Stomach (tissue), 9 donors: ENCODE data around the gene ATF7. TPM values are rescaled to one million over a fixed set of nuclear protein-coding genes. Genes with fewer than 3 reads are reported as not detected.
"Not testable (repeated sequence)": the region's sequence is repeated elsewhere in the genome, so short reads cannot be mapped to it uniquely, and the experiment has no call there.

Source experiments
- DNase-seq, 2 donors: peaks; one replicate each; pipeline versions ENCODE4 v3.0.0 to v3.0.0-alpha.2; 2013 to 2019
- H3K27ac ChIP-seq, 5 donors: fragments of 200-600 bp in 4 of 5; sonication (generic) in 4 of 5; one replicate each; pipeline ENCODE4 v1.5.1; 2013 to 2019; ENCODE audit warnings: mild to moderate bottlenecking in 1 of 5, moderate library complexity in 1 of 5
- H3K27me3 ChIP-seq, 3 donors: fragments of 200-600 bp; sonication (generic); one replicate each; pipeline ENCODE4 v1.5.1; 2017 to 2019; ENCODE audit warnings: mixed run types in 1 of 3
- H3K36me3 ChIP-seq, 4 donors: fragments of 200-600 bp; sonication (generic); 1 replicate in 3 of 4; 2 replicates in 1 of 4; pipeline ENCODE4 v1.5.1; 2016 to 2019
- H3K4me1 ChIP-seq, 4 donors: fragments of 200-600 bp; sonication (generic); one replicate each; pipeline ENCODE4 v1.5.1; 2016 to 2019
- H3K4me3 ChIP-seq, 4 donors: fragments of 200-600 bp; sonication (generic) in 3 of 4; one replicate each; pipeline ENCODE4 v1.5.1; 2016 to 2019; ENCODE audit warnings: mild to moderate bottlenecking in 1 of 4
- H3K9me3 ChIP-seq, 4 donors: fragments of 200-600 bp; sonication (generic); one replicate each; pipeline ENCODE4 v1.5.1; 2016 to 2019
- CTCF ChIP-seq, 7 experiments: fragments of 450-650 bp in 4 of 7; fragments of 200-600 bp in 3 of 7; sonication (generic) in 3 of 7; IDR thresholded peaks; one replicate each; pipeline ENCODE4 v1.5.1; 2016 to 2019; ENCODE audit warnings: antibody characterized with exemption in 7 of 7, control low read depth in 2 of 7, mild to moderate bottlenecking in 1 of 7
- EP300 ChIP-seq: sonication (generic); formaldehyde crosslinking; IDR thresholded peaks from one replicate; pipeline ENCODE4 v1.6.1; 2017; ENCODE audit warnings: antibody characterized with exemption
- POLR2A ChIP-seq, 4 donors: fragments of 450-650 bp; IDR thresholded peaks; one replicate each; pipeline ENCODE4 v1.6.1; 2016; ENCODE audit warnings: antibody characterized with exemption in 4 of 4, control low read depth in 2 of 4, mild to moderate bottlenecking in 1 of 4, moderate library complexity in 1 of 4
- POLR2AphosphoS5 ChIP-seq, 3 donors: sonication (generic); formaldehyde crosslinking; IDR thresholded peaks; one replicate each; pipeline ENCODE4 v1.6.1; 2016; ENCODE audit warnings: antibody characterized with exemption in 3 of 3
- WGBS, 5 donors: extraction: QIAGEN DNeasy Blood & Tissue Kit in 3 of 5; methylation state at CpG; one replicate each; pipeline versions ENCODE4 v1.1.5 to v1.1.7; 2013 to 2018; 5-methylcytosine and 5-hydroxymethylcytosine counted together
- intact Hi-C: fragments of 100-400 bp; cut with DNase I; formaldehyde crosslinking; loops from one replicate; pipeline ENCODE4 v1.15.1; 2023; ENCODE audit warnings: low total_unique reads
- polyA plus RNA-seq, 3 donors: library from polyadenylated mRNA; stranded (reverse); fragments of 200-250 nt; gene quantifications; one replicate each; pipeline ENCODE4 v1.2.3, GENCODE V29; 2013
- total RNA-seq, 5 donors: library from RNA; depleted of rRNA; stranded (reverse); fragments of >200 nt; gene quantifications; one replicate each; pipeline versions ENCODE4 v1.1.0 to v1.2.3, GENCODE V29; 2014 to 2016
- donor health status: healthy with polysubstance abuse.
- donor health status: Bipolar disorder and iron deficiency.
- donor health status: healthy.

ATF7 gene
- total and polyA plus RNA-seq, 8 donors, result 9.0 to 93.4 (median 16.3) TPM

DNA sequence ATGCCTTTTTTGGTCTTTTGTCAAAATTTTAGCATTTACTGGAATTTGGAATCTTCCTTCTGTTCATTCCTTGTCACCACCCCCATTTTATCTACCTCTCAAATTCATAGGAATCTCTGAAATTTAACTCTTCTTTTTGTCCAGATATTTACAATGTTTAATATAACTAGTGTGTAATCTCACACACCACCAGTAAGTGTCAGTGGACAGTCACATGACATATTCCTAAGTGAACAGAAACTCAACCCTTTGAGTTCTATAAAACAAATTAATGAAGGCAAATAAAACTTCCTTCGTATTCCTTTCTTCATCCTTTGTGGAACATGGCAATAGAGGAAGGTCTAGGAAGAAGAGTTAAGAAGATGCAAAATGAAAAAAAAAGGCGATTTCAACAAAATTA, 26.6 kb downstream of the ATF7 start:
- 77 to 87% (median 83%) methylated on average over 2 of the region's 2 CpGs for WGBS, 5 donors
- no peak for DNase-seq
- H3K36me3 ChIP-seq, result peaks cover 0 to 23% (median 12%) of the 10 kb centered on the region in 4 donors
- no peaks in the 10 kb centered on the region for H3K27me3 ChIP-seq
- no peak overlapping the region for H3K27ac ChIP-seq
- peaks cover 4 to 70% (median 44%) of the 10 kb centered on the region in 4 donors for H3K4me1 ChIP-seq
- no peaks in the 10 kb centered on the region for H3K9me3 ChIP-seq
- intact Hi-C loops, result no loop called here
- H3K4me3 ChIP-seq, result no peak overlapping the region
- TF ChIP-seq CTCF (IDR thresholded peaks at IDR 0.05), result no peak
- TF ChIP-seq POLR2AphosphoS5 (IDR thresholded peaks at IDR 0.05), result no peak
- no peak for TF ChIP-seq EP300
- TF ChIP-seq POLR2A (IDR thresholded peaks at IDR 0.05), result no peak

- H3K27ac ChIP-seq, DNase-seq, H3K9me3 ChIP-seq, H3K27me3 ChIP-seq, H3K4me3 ChIP-seq, intact Hi-C loops: not testable (repeated sequence)
- 94 to 100% (median 97%) methylated on average over 2 of the region's 2 CpGs for WGBS, 5 donors
- H3K4me1 ChIP-seq, result peaks cover 4 to 64% (median 40%) of the 10 kb centered on the region in 4 donors
- peaks cover 0 to 23% (median 12%) of the 10 kb centered on the region in 4 donors for H3K36me3 ChIP-seq
Observed at GRCh38 chr12:53598971-53599370, 27.2 kb downstream of the ATF7 start.

DNA sequence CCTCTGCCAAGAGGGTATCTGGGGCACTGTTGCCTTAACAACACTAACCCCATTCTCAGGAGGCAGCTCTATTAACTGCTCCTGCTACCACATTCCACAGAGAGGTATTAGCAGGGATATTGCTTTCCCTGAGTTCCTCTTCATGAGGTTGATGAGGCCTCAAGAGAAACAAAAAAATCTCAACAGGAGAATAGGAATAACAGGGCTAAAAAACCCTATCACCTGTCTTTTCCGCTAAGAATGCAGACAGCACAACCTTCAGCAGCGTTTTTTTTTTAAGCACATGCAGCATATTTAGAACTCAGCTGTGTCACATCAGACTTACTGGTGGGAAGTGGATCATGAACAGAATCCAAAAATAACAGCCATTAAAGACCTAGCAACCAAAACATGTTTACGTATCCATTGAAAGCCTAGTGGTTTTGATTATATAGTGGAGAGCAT, 29.2 kb downstream of the ATF7 start:
- WGBS, 5 donors, result 40 to 63% (median 57%) methylated on average over 3 of the region's 3 CpGs
- H3K9me3 ChIP-seq, result no peaks in the 10 kb centered on the region
- intact Hi-C loops, result no loop called here
- peak in 1 of 2 donors; percentile 75 for DNase-seq
- TF ChIP-seq POLR2AphosphoS5 (IDR thresholded peaks at IDR 0.05) (peak in 1 of 3 donors; percentile 27), POLR2A (IDR thresholded peaks at IDR 0.05) (no peak)
- peaks cover 1 to 61% (median 36%) of the 10 kb centered on the region in 4 donors for H3K4me1 ChIP-seq
- no peaks in the 10 kb centered on the region for H3K27me3 ChIP-seq
- H3K36me3 ChIP-seq, result peaks cover 0 to 23% (median 14%) of the 10 kb centered on the region in 4 donors
- peak overlapping the region in 1 of 5 donors; percentile 30 for H3K27ac ChIP-seq
- no peak overlapping the region for H3K4me3 ChIP-seq

DNA sequence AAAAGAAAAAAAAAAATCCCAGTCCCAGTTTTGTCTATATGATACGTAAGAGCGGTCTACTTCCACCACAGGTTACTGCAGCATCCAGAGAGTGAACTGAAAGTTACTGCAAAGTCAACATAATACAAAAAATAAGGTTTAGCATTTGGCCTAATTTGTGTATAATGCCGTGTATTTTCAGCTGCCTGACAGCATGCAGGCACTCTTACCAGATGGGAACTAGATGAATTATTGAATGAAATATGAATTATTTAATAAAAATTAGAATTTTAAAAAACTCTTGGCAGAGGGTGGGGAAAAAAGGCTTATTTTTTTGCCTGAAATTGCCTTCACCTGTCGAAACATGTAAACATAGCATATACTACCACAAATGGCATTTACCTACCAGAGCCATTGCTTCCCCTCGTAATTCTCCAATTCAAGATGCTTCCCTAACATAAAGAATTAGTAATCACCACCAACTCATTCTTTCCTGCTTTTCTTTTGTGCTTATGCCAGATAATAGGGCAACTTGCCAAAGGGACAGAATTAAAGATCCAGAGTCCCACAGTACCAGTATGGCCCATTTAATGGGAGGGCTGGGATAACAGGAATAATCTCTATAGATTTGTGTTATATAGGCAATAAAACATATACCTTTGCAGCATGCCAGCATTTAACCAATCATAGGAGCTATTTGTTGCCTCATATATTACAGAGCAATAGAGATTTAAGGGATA, 31.1 kb downstream of the ATF7 start:
- no peak overlapping the region for H3K27ac ChIP-seq
- H3K27me3 ChIP-seq, result no peaks in the 10 kb centered on the region
- H3K9me3 ChIP-seq, result no peaks in the 10 kb centered on the region
- no peak for TF ChIP-seq EP300
- TF ChIP-seq POLR2A (IDR thresholded peaks at IDR 0.05), result no peak
- TF ChIP-seq POLR2AphosphoS5 (IDR thresholded peaks at IDR 0.05), result no peak
- no peak for TF ChIP-seq CTCF (IDR thresholded peaks at IDR 0.05)
- peaks cover 4 to 66% (median 43%) of the 10 kb centered on the region in 4 donors for H3K4me1 ChIP-seq
- WGBS, 5 donors, result 85 to 90% (median 87%) methylated on average over 5 of the region's 5 CpGs
- no peak overlapping the region for H3K4me3 ChIP-seq
- DNase-seq, result no peak
- H3K36me3 ChIP-seq, result peaks cover 0 to 16% (median 6%) of the 10 kb centered on the region in 4 donors
- intact Hi-C loops, result no loop called here

GRCh38 chr12:53593707-53594106, 32.5 kb downstream of the ATF7 start:
- H3K9me3 ChIP-seq, result no peaks in the 10 kb centered on the region
- peaks cover 4 to 70% (median 44%) of the 10 kb centered on the region in 4 donors for H3K4me1 ChIP-seq
- no peak overlapping the region for H3K27ac ChIP-seq
- 83 to 91% (median 87%) methylated on average over 6 of the region's 6 CpGs for WGBS, 5 donors
- no peak overlapping the region for H3K4me3 ChIP-seq
- no peaks in the 10 kb centered on the region for H3K27me3 ChIP-seq
- H3K36me3 ChIP-seq, result peaks cover 0 to 4% (median 2%) of the 10 kb centered on the region in 4 donors
- no peak for TF ChIP-seq POLR2AphosphoS5 (IDR thresholded peaks at IDR 0.05)
- TF ChIP-seq EP300, result no peak
- no peak for TF ChIP-seq CTCF (IDR thresholded peaks at IDR 0.05)
- no peak for TF ChIP-seq POLR2A (IDR thresholded peaks at IDR 0.05)
- peak in 1 of 2 donors; percentile 32 for DNase-seq
- intact Hi-C loops, result no loop called here
